Psoas muscle (tissue), 8 donors: ENCODE measurements around the gene IQUB. TPM values are rescaled to one million over a fixed set of nuclear protein-coding genes. Genes with fewer than 3 reads are reported as not detected.

Source experiments
- ATAC-seq, 4 donors: fragments of 200-7000 bp; cut with Tn5 transposase; one replicate each; pipeline ENCODE4 v1.9.1; 2020; ENCODE audit warnings: moderate library complexity in 3 of 4, mild to moderate bottlenecking in 2 of 4
- DNase-seq, 2 donors: peaks; one replicate each; pipeline ENCODE4 v3.0.0-alpha.2; 2020
- H3K27ac ChIP-seq: fragments of 200-600 bp; one replicate; pipeline ENCODE4 v1.8.0; 2022
- H3K27me3 ChIP-seq, 3 donors: fragments of 200-600 bp in 1 of 3; one replicate each; pipeline versions ENCODE4 v1.6.1 to v1.8.0; 2013 to 2022; ENCODE audit warnings: low read length in 2 of 3, mild to moderate bottlenecking in 2 of 3, moderate library complexity in 1 of 3; ENCODE audit not compliant: insufficient read depth in 3 of 3
- H3K36me3 ChIP-seq, 2 donors: fragments of 200-600 bp in 1 of 2; one replicate each; pipeline versions ENCODE4 v1.6.1 to v1.8.0; 2013 to 2022; ENCODE audit warnings: low read depth in 1 of 2, mild to moderate bottlenecking in 1 of 2, moderate library complexity in 1 of 2; ENCODE audit not compliant: insufficient read depth in 1 of 2
- H3K4me1 ChIP-seq: fragments of 200-600 bp; one replicate; pipeline ENCODE4 v1.8.0; 2022
- H3K4me3 ChIP-seq: fragments of 200-600 bp; one replicate; pipeline ENCODE4 v1.8.0; 2022; ENCODE audit warnings: mild to moderate bottlenecking
- H3K9me3 ChIP-seq: fragments of 200-600 bp; one replicate; pipeline ENCODE4 v1.8.0; 2022
- WGBS, 3 donors: extraction: QIAGEN DNeasy Blood & Tissue Kit; methylation state at CpG; one replicate each; pipeline versions ENCODE4 v1.1.6 to v1.1.7; 2013; 5-methylcytosine and 5-hydroxymethylcytosine counted together
- intact Hi-C, 2 donors: fragments of 100-400 bp; cut with DNase I; formaldehyde crosslinking; loops; one replicate each; pipeline versions ENCODE4 v1.11.0 to v1.14.2; 2022
- long read RNA-seq, 2 donors: library from polyadenylated mRNA; unstranded; transcript quantifications; one replicate each; pipeline ENCODE4 v2.0.0, GENCODE V29; 2021
- polyA plus RNA-seq, 3 donors: library from polyadenylated mRNA; stranded (reverse); fragments of 200-250 nt; gene quantifications; one replicate each; pipeline ENCODE4 v1.2.3, GENCODE V29; 2013
- total RNA-seq, 4 donors: library from RNA; stranded (reverse); fragmentation: NEBNext Ultra II Directional in 2 of 4; extraction: Animal tissue kit (Norgen Biotek cat#: 25700) in 2 of 4; gene quantifications; one replicate each; pipeline versions ENCODE4 v1.2.1 to v1.2.4, GENCODE V29; 2021 to 2023
- TF ChIP-seq, protein P1 (sequence below): fragments of 200-600 bp; IDR thresholded peaks from one replicate; pipeline ENCODE4 v1.8.0; 2022; ENCODE audit warnings: antibody characterized with exemption
- donor health status: healthy with polysubstance abuse.
- donor health status: DM: no; HTN: no; CAD: no; lungs with moderate emphysema.
- donor health status: Bipolar disorder and iron deficiency.
- donor health status: healthy.
- donor health status: DM: yes; HTN: yes; CAD: no.
- donor health status: DM: no; HTN: no; CAD: no.
- donor health status: DM: no; HTN: no; CAD: no.
- donor health status: DM: yes; HTN: yes; CAD: no.

The IQUB gene
- total RNA-seq (1 to 10 TPM in 1 of 4 donors, under 1 TPM in 3; 0.32 to 3.5 (median 0.49) TPM), polyA plus RNA-seq (under 1 TPM; 0.14 to 0.60 (median 0.28) TPM)
- long read RNA-seq, donor 1: 0 reads
- long read RNA-seq, donor 2, partial matches to known transcripts: 0 of 1 reads
- long read RNA-seq, donor 2, other reads (novel, unspliced or antisense): 1 of 1 reads

DNA sequence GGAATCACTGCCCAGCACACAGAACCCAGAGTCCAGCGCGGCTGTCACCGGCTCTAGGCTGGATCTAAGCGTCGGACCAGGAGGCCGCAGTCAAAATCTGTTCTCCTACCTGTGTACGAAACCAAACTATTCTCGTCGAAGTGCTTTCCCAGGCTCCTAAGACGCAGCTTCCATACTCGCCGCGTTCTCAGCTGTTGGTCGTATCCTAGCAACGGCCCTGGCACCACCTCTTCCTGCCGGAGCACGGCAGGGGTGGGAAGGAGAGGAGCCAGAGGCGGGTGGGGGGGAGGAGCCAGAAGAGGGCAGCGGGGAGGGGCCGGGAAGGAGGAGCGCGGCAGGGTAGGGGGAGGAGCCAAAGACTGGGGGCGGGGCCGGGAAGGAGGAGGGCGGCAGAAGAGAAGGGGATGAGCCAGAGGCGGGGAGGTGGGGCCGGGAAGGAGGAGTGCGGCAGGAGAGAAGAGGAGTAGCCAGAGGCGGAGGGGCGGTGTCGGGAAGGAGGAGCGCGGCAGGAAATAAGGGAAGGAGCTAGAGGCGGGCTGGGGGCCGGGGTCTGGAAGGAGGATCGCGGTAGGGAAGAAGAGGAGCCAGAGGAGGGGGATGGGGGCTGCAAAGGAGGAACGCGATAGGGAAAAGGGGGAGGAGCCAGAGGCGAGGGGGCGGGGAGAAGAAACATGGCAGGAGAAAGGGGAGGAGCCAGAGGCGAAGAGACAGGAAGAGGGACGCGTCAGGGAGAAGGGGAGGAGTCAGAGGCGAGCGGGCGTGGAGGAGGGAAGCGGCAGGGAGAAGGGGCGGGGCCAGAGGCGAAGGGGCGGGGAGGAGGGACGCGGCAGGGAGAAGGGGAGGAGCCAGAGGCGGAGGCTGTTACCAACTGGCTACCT, at the start of gene IQUB:
TSS of gene IQUB (minus strand) at position 213 of the 878 bp plus-strand sequence. CDS start 22,255 bp downstream, outside the sequence.
- H3K4me1 ChIP-seq: peaks cover 13% of the 10 kb centered on the region
- H3K4me3 ChIP-seq: peak within 1 kb of the TSS; percentile 63
- no peaks in the 10 kb centered on the region for H3K36me3 ChIP-seq
- H3K27ac ChIP-seq: peak within 1 kb of the TSS; percentile 86
- H3K27me3 ChIP-seq: no peaks in the 10 kb centered on the region
- no peaks in the 10 kb centered on the region for H3K9me3 ChIP-seq
- WGBS, 3 donors: 1 to 2% (median 1%) methylated on average over 45 to 54 of the region's 54 CpGs
- TF ChIP-seq, protein P1, sequence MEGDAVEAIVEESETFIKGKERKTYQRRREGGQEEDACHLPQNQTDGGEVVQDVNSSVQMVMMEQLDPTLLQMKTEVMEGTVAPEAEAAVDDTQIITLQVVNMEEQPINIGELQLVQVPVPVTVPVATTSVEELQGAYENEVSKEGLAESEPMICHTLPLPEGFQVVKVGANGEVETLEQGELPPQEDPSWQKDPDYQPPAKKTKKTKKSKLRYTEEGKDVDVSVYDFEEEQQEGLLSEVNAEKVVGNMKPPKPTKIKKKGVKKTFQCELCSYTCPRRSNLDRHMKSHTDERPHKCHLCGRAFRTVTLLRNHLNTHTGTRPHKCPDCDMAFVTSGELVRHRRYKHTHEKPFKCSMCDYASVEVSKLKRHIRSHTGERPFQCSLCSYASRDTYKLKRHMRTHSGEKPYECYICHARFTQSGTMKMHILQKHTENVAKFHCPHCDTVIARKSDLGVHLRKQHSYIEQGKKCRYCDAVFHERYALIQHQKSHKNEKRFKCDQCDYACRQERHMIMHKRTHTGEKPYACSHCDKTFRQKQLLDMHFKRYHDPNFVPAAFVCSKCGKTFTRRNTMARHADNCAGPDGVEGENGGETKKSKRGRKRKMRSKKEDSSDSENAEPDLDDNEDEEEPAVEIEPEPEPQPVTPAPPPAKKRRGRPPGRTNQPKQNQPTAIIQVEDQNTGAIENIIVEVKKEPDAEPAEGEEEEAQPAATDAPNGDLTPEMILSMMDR: no peak
- peak; percentile 98 to 99 for DNase-seq
- peak; percentile 92 to 94 (median 93) for ATAC-seq
- intact Hi-C loops: loop anchor here in 1 of 2 donors (5.0 kb wide), 1 partner anchor 42 kb away; no protein-coding TSS in a partner anchor

DNA sequence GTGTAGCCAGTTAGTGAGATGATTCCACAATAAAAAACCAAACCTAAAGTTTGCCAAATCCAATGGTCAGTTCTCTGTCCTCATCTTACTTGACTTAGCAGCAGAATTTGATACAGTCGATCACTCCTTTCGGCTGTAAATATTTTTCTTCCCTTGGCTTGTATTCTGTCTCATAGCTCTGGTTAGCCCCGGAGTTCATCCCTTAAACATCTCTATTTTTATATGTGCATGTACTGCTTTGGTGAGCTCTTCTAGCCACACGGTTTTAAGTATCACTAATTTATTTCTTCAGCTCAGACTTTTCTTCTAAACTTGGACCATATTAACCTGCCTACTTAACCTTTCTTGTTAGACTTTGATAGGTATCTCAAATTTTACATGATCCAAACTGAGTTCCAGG, 49.4 kb upstream of the IQUB start:
- DNase-seq (no peak), ATAC-seq (peak in 3 of 4 donors; percentile 52 to 62 (median 53))
- Histone ChIP-seq H3K27me3 (no peaks in the 10 kb centered on the region), H3K9me3 (no peaks in the 10 kb centered on the region), H3K36me3 (no peaks in the 10 kb centered on the region), H3K27ac (peak overlapping the region; percentile 72), H3K4me1 (peaks cover 8% of the 10 kb centered on the region), H3K4me3 (peak overlapping the region; percentile 34)
- WGBS, 3 donors: 26 to 55% (median 27%) methylated on average over 4 of the region's 4 CpGs
- intact Hi-C loops: loop anchor here (5.0 kb wide), 5 partner anchors 48 to 288 kb away; no protein-coding TSS in a partner anchor
- TF ChIP-seq, protein P1: no peak

DNA sequence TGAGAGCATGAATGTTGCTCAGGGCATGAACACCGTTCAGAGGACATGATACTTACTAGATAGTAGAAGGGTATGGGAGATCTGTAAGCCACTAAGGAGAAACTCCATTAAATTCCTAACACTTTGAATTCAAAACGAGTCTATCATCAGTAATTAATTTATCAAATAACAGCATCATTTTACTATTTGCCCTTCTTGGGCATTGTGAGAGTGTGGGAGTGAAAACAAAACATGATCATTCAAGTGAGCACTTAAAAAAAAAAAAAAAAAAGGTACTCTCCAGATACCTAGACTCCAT, 46.7 kb upstream of the IQUB start:
- WGBS, 3 donors: 18 to 38% (median 20%) methylated on average over 2 of the region's 2 CpGs
- intact Hi-C loops: loop anchor here (2.0 to 5.0 kb wide), 6 partner anchors 51 to 291 kb away; no protein-coding TSS in a partner anchor
- ATAC-seq: peak in 2 of 4 donors; percentile 21 to 51

DNA sequence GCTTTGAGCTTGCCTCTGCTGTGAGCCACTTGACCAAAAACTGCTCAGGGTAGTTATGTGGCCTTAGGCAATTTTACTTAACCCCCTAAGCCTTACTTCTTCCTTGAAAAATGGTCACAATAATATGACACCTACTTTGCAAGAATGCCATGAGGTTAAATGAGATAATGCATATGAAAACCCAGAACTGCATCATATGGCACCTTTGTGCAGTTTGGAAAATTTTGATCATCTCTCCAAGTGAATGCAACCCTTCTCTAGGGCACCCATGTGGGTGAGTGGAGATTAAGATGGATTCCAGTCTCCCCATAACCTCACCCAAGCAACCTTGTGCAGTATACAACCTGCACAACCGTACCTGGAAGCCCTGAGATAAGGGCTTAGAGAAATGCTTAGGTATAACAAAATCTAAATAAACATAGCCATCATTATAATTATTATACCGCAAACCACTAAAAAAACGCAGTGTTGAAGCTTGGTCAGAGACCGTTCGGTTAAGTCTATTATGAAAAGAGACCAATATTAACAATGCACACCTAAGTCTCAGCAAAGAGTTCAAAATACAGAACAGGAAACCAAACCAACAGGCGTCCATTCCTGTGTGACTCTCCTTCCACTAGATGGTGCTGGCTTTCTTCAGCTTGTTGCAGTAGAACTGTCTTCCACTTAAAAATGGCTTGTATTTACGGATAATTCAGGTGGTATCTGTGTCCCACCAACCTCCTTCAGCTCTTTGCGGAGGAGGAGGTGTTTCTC, 46.2 kb upstream of the IQUB start:
- WGBS, 3 donors: 40 to 47% (median 41%) methylated on average over 8 of the region's 8 CpGs
- no peak for DNase-seq
- no peaks in the 10 kb centered on the region for H3K27me3 ChIP-seq
- intact Hi-C loops: loop anchor here (2.0 to 5.0 kb wide), 6 partner anchors 52 to 292 kb away; no protein-coding TSS in a partner anchor
- TF ChIP-seq, protein P1: peak; percentile 77
- H3K9me3 ChIP-seq: no peaks in the 10 kb centered on the region
- H3K27ac ChIP-seq: peak overlapping the region; percentile 37
- H3K36me3 ChIP-seq: no peaks in the 10 kb centered on the region
- no peak overlapping the region for H3K4me3 ChIP-seq
- peaks cover 5% of the 10 kb centered on the region for H3K4me1 ChIP-seq
- ATAC-seq: peak; percentile 76 to 87 (median 78)

More for the DNA sequence above, 46.7 kb upstream of the IQUB start:
- no peaks in the 10 kb centered on the region for H3K27me3 ChIP-seq
- H3K9me3 ChIP-seq: no peaks in the 10 kb centered on the region
- H3K27ac ChIP-seq: peak overlapping the region; percentile 37
- DNase-seq: no peak
- no peak overlapping the region for H3K4me3 ChIP-seq
- TF ChIP-seq, protein P1: no peak
- H3K36me3 ChIP-seq: no peaks in the 10 kb centered on the region
- peaks cover 8% of the 10 kb centered on the region for H3K4me1 ChIP-seq
